A549 treated with dexamethasone at 1 μM for 4 hours (cell line): Measurements from ENCODE around the gene FBLN2. TPM values are rescaled to one million over a fixed set of nuclear protein-coding genes. Genes with fewer than 3 reads are reported as not detected.

Source experiments
- total RNA-seq: library from RNA; stranded (reverse); fragments of 200-300 nt; extraction: Qiagen RNA extraction; gene quantifications from 5 replicates; pipeline ENCODE4 v1.2.3, GENCODE V29; 2022

Gene FBLN2
- total RNA-seq, result 1.5 to 2.8 TPM (median 2.1 TPM) in 5 replicates

DNA sequence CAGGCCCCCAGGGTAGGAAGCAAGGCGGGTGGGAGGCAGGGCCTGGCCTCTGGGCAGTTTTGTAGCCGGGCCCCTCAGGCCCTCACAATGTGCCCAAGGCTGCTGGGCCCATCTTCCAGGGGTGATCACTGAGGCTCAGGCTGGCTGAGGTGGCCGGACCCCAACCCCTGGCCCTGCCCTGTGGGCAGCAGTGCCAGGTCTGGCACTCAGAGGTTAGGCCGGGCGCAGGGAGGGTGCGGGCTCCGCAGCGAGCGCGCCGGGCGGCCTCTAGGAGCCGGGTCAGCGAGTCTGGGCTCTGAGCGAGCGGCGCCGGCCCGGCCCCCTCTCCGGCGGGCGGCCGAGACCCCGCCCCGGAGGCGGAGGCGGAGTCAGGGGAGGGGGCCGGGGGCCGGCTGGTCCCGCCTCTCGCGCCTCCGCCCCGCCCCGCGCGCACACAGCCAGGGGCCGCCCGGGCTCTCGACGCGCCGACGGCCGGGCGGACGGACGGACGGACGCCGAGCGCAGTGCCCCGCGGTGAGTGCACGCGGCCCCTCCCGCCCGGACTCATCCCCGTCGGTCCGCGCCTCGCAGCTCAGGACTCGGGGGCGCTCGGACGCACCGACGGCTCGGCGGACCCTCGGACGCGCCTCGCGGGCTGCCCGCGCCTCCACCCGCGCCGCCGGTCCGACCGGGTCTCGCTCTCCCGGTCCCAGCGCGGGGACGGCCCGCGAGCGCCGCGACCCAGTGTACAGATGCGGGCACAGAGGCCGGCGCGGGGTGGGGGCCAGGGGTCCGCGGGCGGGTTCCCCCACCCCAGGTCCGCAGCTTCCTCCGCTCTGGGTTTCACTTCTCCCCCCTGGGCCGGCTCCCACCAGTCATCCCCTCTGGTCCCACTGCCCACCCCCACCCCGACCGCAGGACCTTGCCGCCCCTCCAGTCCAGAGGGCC, at the start of gene FBLN2:
FBLN2 (plus strand) TSS at position 430 of the 927 bp plus-strand sequence. CDS start 21,231 bp downstream, outside the sequence.

Other genes with a start within 250 kb of the FBLN2 start
- gene NUP210, start 128.8 kb upstream of the FBLN2 start, total RNA-seq, result 25.7 to 45.1 TPM (median 43.0 TPM) in 5 replicates
- gene HDAC11, start 68.8 kb upstream of the FBLN2 start, total RNA-seq, result 7.6 to 9.5 TPM (median 8.5 TPM) in 5 replicates